Prostate gland (tissue), 2 donors: ENCODE data around the gene PPM1L.

Experiments used
- POLR2A ChIP-seq: fragments of 450-650 bp; IDR thresholded peaks from one replicate; pipeline ENCODE4 v1.6.1; 2016; ENCODE audit warnings: antibody characterized with exemption, mild to moderate bottlenecking
- TF ChIP-seq, protein P1 (sequence below), 4 experiments: fragments of 200-600 bp in 2 of 4; fragments of 450-650 bp in 2 of 4; sonication (generic) in 2 of 4; IDR thresholded peaks; 1 replicate in 3 of 4; 2 replicates in 1 of 4; pipeline ENCODE4 v1.5.1; 2016 to 2019; ENCODE audit warnings: antibody characterized with exemption in 4 of 4, mild to moderate bottlenecking in 2 of 4, moderate library complexity in 2 of 4

DNA sequence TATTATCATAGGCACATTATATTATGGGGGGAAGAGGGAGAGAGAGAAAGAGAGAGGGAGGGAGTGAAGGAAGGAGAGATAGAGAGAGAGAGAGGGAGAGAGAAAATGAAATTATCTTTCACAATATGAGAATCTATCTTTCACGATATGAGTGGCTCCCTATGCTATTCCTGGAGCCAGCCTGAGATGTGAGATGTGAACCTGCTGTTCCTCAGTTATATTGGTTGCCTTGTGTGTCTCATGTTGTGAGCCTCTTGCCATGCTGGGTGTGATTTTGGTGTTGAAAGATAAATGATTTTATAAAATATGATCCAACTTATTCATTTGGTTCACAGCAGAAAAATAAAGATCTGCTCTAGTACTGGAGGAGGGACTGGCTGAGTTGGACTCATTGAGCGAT lies 148.7 kb downstream of the PPM1L start:
- no peak for TF ChIP-seq POLR2A
- TF ChIP-seq, protein P1, sequence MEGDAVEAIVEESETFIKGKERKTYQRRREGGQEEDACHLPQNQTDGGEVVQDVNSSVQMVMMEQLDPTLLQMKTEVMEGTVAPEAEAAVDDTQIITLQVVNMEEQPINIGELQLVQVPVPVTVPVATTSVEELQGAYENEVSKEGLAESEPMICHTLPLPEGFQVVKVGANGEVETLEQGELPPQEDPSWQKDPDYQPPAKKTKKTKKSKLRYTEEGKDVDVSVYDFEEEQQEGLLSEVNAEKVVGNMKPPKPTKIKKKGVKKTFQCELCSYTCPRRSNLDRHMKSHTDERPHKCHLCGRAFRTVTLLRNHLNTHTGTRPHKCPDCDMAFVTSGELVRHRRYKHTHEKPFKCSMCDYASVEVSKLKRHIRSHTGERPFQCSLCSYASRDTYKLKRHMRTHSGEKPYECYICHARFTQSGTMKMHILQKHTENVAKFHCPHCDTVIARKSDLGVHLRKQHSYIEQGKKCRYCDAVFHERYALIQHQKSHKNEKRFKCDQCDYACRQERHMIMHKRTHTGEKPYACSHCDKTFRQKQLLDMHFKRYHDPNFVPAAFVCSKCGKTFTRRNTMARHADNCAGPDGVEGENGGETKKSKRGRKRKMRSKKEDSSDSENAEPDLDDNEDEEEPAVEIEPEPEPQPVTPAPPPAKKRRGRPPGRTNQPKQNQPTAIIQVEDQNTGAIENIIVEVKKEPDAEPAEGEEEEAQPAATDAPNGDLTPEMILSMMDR (IDR thresholded peaks at IDR 0.05): no peak
